H9 (cell line): ENCODE measurements around the gene RNF5. TPM values are rescaled to one million over a fixed set of nuclear protein-coding genes. Genes with fewer than 3 reads are reported as not detected.
A peak's percentile ranks its signal among the peaks of the same experiment; 100 is the strongest.

Source experiments
- DNase-seq: peaks from one replicate; pipeline ENCODE4 v3.0.0-alpha.2; 2017
- H2AFZ ChIP-seq: one replicate; pipeline ENCODE4 v1.6.1; 2013; ENCODE audit warnings: mild to moderate bottlenecking, low read length, control low read depth, moderate library complexity
- H2AK5ac ChIP-seq: 2 replicates; pipeline ENCODE4 v1.6.1; 2013; ENCODE audit warnings: low read length, control low read depth, mixed read lengths; ENCODE audit not compliant: insufficient read length
- H2BK120ac ChIP-seq: one replicate; pipeline ENCODE4 v1.6.1; 2013; ENCODE audit warnings: low read depth, mild to moderate bottlenecking, low read length, control low read depth, inconsistent platforms; ENCODE audit not compliant: poor library complexity, severe bottlenecking
- H2BK12ac ChIP-seq: 2 replicates; pipeline ENCODE4 v1.6.1; 2013; ENCODE audit warnings: low read length, control low read depth, mixed read lengths, low read depth; ENCODE audit not compliant: insufficient read length
- H2BK15ac ChIP-seq: 2 replicates; pipeline ENCODE4 v1.6.1; 2013; ENCODE audit warnings: low read depth, low read length, control low read depth
- H2BK20ac ChIP-seq: one replicate; pipeline ENCODE4 v1.6.1; 2013; ENCODE audit warnings: low read depth, mild to moderate bottlenecking, low read length, control low read depth, inconsistent platforms; ENCODE audit not compliant: poor library complexity, severe bottlenecking
- H2BK5ac ChIP-seq: 2 replicates; pipeline ENCODE4 v1.6.1; 2013; ENCODE audit warnings: low read length, control low read depth, mixed read lengths; ENCODE audit not compliant: insufficient read length
- H3K14ac ChIP-seq: 2 replicates; pipeline ENCODE4 v1.6.1; 2013; ENCODE audit warnings: low read length, control low read depth; ENCODE audit not compliant: insufficient read depth
- H3K18ac ChIP-seq: 2 replicates; pipeline ENCODE4 v1.6.1; 2013; ENCODE audit warnings: low read depth, mild to moderate bottlenecking, mixed read lengths, low read length, control low read depth; ENCODE audit not compliant: insufficient read length
- H3K23ac ChIP-seq: 2 replicates; pipeline ENCODE4 v1.6.1; 2013; ENCODE audit warnings: low read length, control low read depth, mixed read lengths, low read depth; ENCODE audit not compliant: insufficient read length
- H3K23me2 ChIP-seq: 2 replicates; pipeline ENCODE4 v1.6.1; 2013; ENCODE audit warnings: low read depth, mild to moderate bottlenecking, mixed read lengths, low read length, control low read depth; ENCODE audit not compliant: insufficient read length, poor library complexity, severe bottlenecking
- H3K27ac ChIP-seq: 2 replicates; pipeline ENCODE4 v1.5.1; 2013; ENCODE audit warnings: low read length, control low read depth, mixed read lengths, low read depth; ENCODE audit not compliant: insufficient read length
- H3K27me3 ChIP-seq: 2 replicates; pipeline ENCODE4 v1.6.1; 2013; ENCODE audit warnings: low read length, control low read depth, inconsistent platforms; ENCODE audit not compliant: insufficient read depth
- H3K4ac ChIP-seq: 2 replicates; pipeline ENCODE4 v1.6.1; 2013; ENCODE audit warnings: low read depth, mild to moderate bottlenecking, control low read depth, inconsistent platforms, low read length, moderate library complexity
- H3K4me1 ChIP-seq: 2 replicates; pipeline ENCODE4 v1.6.1; 2013; ENCODE audit warnings: low read length, control low read depth, inconsistent platforms; ENCODE audit not compliant: insufficient read depth
- H3K4me2 ChIP-seq: 2 replicates; pipeline ENCODE4 v1.6.1; 2013; ENCODE audit warnings: low read length, control low read depth, mixed read lengths; ENCODE audit not compliant: insufficient read length, insufficient read depth
- H3K56ac ChIP-seq: 2 replicates; pipeline ENCODE4 v1.6.1; 2013; ENCODE audit warnings: low read depth, mild to moderate bottlenecking, mixed read lengths, low read length, control low read depth; ENCODE audit not compliant: insufficient read length
- H3K79me1 ChIP-seq: 2 replicates; pipeline ENCODE4 v1.6.1; 2013; ENCODE audit warnings: low read depth, mild to moderate bottlenecking, moderate library complexity, low read length, control low read depth, inconsistent platforms; ENCODE audit not compliant: insufficient read depth, poor library complexity, severe bottlenecking
- H3K79me2 ChIP-seq: 2 replicates; pipeline ENCODE4 v1.6.1; 2013; ENCODE audit warnings: low read length, control low read depth, inconsistent platforms; ENCODE audit not compliant: insufficient read depth
- H3K9ac ChIP-seq: 2 replicates; pipeline ENCODE4 v1.6.1; 2013; ENCODE audit warnings: low read length, control low read depth, mixed read lengths; ENCODE audit not compliant: insufficient read length; ENCODE audit errors: extremely low read depth
- H3K9me3 ChIP-seq: one replicate; pipeline ENCODE4 v1.6.1; 2013; ENCODE audit warnings: low read depth, low read length, inconsistent platforms; ENCODE audit not compliant: control insufficient read depth
- H3T11ph ChIP-seq: one replicate; pipeline ENCODE4 v1.6.1; 2013; ENCODE audit warnings: mild to moderate bottlenecking, low read length, control low read depth, inconsistent platforms
- H4K20me1 ChIP-seq: one replicate; pipeline ENCODE4 v1.6.1; 2013; ENCODE audit not compliant: control insufficient read depth, insufficient read length, insufficient read depth
- H4K5ac ChIP-seq: 2 replicates; pipeline ENCODE4 v1.6.1; 2013; ENCODE audit warnings: low read depth, mild to moderate bottlenecking, mixed read lengths, low read length, control low read depth; ENCODE audit not compliant: insufficient read length
- H4K8ac ChIP-seq: replicated peaks from 2 replicates; pipeline ENCODE4 v1.6.1; 2013; ENCODE audit warnings: low read length, control low read depth, mixed read lengths, low read depth; ENCODE audit not compliant: insufficient read length
- H4K91ac ChIP-seq: 2 replicates; pipeline ENCODE4 v1.6.1; 2013; ENCODE audit warnings: low read depth, mild to moderate bottlenecking, moderate library complexity, mixed read lengths, low read length, control low read depth; ENCODE audit not compliant: insufficient read length
- H3K27ac Mint-ChIP-seq, 3 experiments: 2 replicates in 2 of 3; 3 replicates in 1 of 3; pipeline ENCODE4 v1.8.0; 2020 to 2021; ENCODE audit warnings: mixed read lengths in 3 of 3, mild to moderate bottlenecking in 1 of 3, moderate library complexity in 1 of 3
- H3K27me3 Mint-ChIP-seq: 2 replicates; pipeline ENCODE4 v1.8.0; 2021; ENCODE audit warnings: low read depth, mild to moderate bottlenecking, moderate library complexity, mixed read lengths
- H3K36me3 Mint-ChIP-seq, 3 experiments: 2 replicates in 2 of 3; 3 replicates in 1 of 3; pipeline ENCODE4 v1.8.0; 2020 to 2021; ENCODE audit warnings: low read depth in 3 of 3, mixed read lengths in 3 of 3; ENCODE audit not compliant: insufficient read depth in 1 of 3
- H3K4me1 Mint-ChIP-seq, 2 experiments: 2 replicates each; pipeline ENCODE4 v1.8.0; 2020; ENCODE audit warnings: mixed read lengths in 2 of 2
- H3K4me3 Mint-ChIP-seq, 2 experiments: 2 replicates in 1 of 2; 3 replicates in 1 of 2; pipeline ENCODE4 v1.8.0; 2020 to 2021; ENCODE audit warnings: mild to moderate bottlenecking in 2 of 2, mixed read lengths in 2 of 2, moderate library complexity in 1 of 2
- H3K9me3 Mint-ChIP-seq, 2 experiments: 2 replicates in 1 of 2; 3 replicates in 1 of 2; pipeline ENCODE4 v1.8.0; 2020; ENCODE audit warnings: mild to moderate bottlenecking in 2 of 2, mixed read lengths in 2 of 2, moderate library complexity in 1 of 2
- CTCF ChIP-seq: fragments of 200-600 bp; sonication (generic); conservative IDR thresholded peaks from 3 replicates; pipeline ENCODE4 v1.8.0; 2021; ENCODE audit warnings: antibody characterized with exemption, mild to moderate bottlenecking
- WGBS: extraction: QIAGEN DNeasy Blood & Tissue Kit; methylation state at CpG from one replicate; pipeline ENCODE4 v1.1.7; 2013; ENCODE audit warnings: missing lambda C conversion rate, low lambda C conversion rate, mixed read lengths; ENCODE audit not compliant: insufficient read length; ENCODE audit errors: extremely low coverage; 5-methylcytosine and 5-hydroxymethylcytosine counted together
- total RNA-seq: library from RNA; stranded (reverse); gene quantifications from 2 replicates; pipeline ENCODE4 v1.2.1, GENCODE V29; 2021

The RNF5 gene
- total RNA-seq, 1 experiment from 2014 or later, result 116 TPM

- Histone ChIP-seq H3T11ph (no peak overlapping the region), H4K5ac (no peak overlapping the region), H4K8ac (no peak overlapping the region), H3K4me1 (peaks cover 7% of the 10 kb centered on the region), H2AFZ (no peak overlapping the region), H2BK5ac (no peak overlapping the region), H4K91ac (no peak overlapping the region), H3K9me3 (no peaks in the 10 kb centered on the region), H2BK120ac (no peak overlapping the region), H2BK20ac (no peak overlapping the region), H3K27me3 (no peaks in the 10 kb centered on the region), H3K14ac (no peak overlapping the region), H4K20me1 (no peaks in the 10 kb centered on the region), H2BK12ac (no peak overlapping the region), H3K23ac (no peak overlapping the region), H2AK5ac (no peak overlapping the region), H3K9ac (peak overlapping the region; percentile 72), H2BK15ac (no peak overlapping the region), H3K18ac (no peak overlapping the region), H3K27ac (no peak overlapping the region), H3K79me2 (peaks cover 18% of the 10 kb centered on the region; the same call in 1 of the 2 replicates), H3K4ac (no peak overlapping the region), H3K4me2 (peak overlapping the region; percentile 83), H3K23me2 (peaks cover 22% of the 10 kb centered on the region), H3K79me1 (no peaks in the 10 kb centered on the region), H3K56ac (no peak overlapping the region)
- Mint-ChIP-seq H3K4me1 (peaks cover 38 to 47% of the 10 kb centered on the region in 2 experiments), H3K27ac (peak overlapping the region in 2 of 3 experiments; percentile 80 to 96; a peak in 3 of 7 replicates), H3K9me3 (no peaks in the 10 kb centered on the region; a peak in 1 of 5 replicates), H3K36me3 (peaks cover 23 to 34% (median 33%) of the 10 kb centered on the region in 3 experiments; a peak in 6 of 7 replicates), H3K27me3 (no peaks in the 10 kb centered on the region; the same call in 1 of the 2 replicates), H3K4me3 (peak overlapping the region; percentile 83 to 86)
- DNase-seq, result no peak
- no peak for TF ChIP-seq CTCF
- no CpG with 5 or more reads among the region's 2 CpGs for WGBS
These were observed 2.9 kb upstream of the RNF5 start for GRCh38 chr6:32175322-32175710.
